GM12874 (cell line): ENCODE results near the gene RPS21.

ENCODE experiments used
- CTCF ChIP-seq: IDR thresholded peaks from 2 replicates; pipeline ENCODE4 v1.5.1; 2011; ENCODE audit warnings: low read depth, mild to moderate bottlenecking, control low read depth, low read length, moderate library complexity; ENCODE audit not compliant: insufficient read depth

The RPS21 gene

GRCh38 chr20:62355516-62355877 lies 31.4 kb upstream of the RPS21 start:
- TF ChIP-seq CTCF = no peak

GRCh38 chr20:62355878-62356588 lies 30.9 kb upstream of the RPS21 start:
- no peak for TF ChIP-seq CTCF

- TF ChIP-seq CTCF = no peak
Measured at GRCh38 chr20:62356589-62357186, 30.2 kb upstream of the RPS21 start.

GRCh38 chr20:62357187-62357667 lies 29.7 kb upstream of the RPS21 start:
- no peak for TF ChIP-seq CTCF

GRCh38 chr20:62357681-62358080 lies 29.2 kb upstream of the RPS21 start:
- no peak for TF ChIP-seq CTCF

GRCh38 chr20:62358171-62359042 lies 28.5 kb upstream of the RPS21 start:
- TF ChIP-seq CTCF = no peak

GRCh38 chr20:62359043-62359490 lies 27.8 kb upstream of the RPS21 start:
- no peak for TF ChIP-seq CTCF
